GM10266 (cell line): ENCODE data around the gene ZNF593.

Experiments used
- DNase-seq: peaks from one replicate; pipeline ENCODE4 v3.0.0; 2012; ENCODE audit errors: extremely low spot score
- CTCF ChIP-seq: IDR thresholded peaks from 2 replicates; pipeline ENCODE4 v1.5.1; 2012; ENCODE audit warnings: mild to moderate bottlenecking, low read depth; ENCODE audit not compliant: control insufficient read depth, insufficient read depth; ENCODE audit errors: missing control alignments

The ZNF593 gene

GRCh38 chr1:26134466-26134865 lies 35.2 kb upstream of the ZNF593 start:
- no peak for TF ChIP-seq CTCF
- DNase-seq: no peak

GRCh38 chr1:26138974-26139558 lies 30.6 kb upstream of the ZNF593 start:
- no peak for TF ChIP-seq CTCF
- no peak for DNase-seq

GRCh38 chr1:26142159-26142558 lies 27.5 kb upstream of the ZNF593 start:
- no peak for DNase-seq
- no peak for TF ChIP-seq CTCF

- peak; percentile 74 for DNase-seq
- peak; percentile 70 for TF ChIP-seq CTCF
Measured at GRCh38 chr1:26145041-26145959, 24.4 kb upstream of the ZNF593 start.

- DNase-seq: no peak
- TF ChIP-seq CTCF: no peak
Measured at GRCh38 chr1:26145960-26146294, 23.8 kb upstream of the ZNF593 start.

- no peak for DNase-seq
- no peak for TF ChIP-seq CTCF
Measured at GRCh38 chr1:26148887-26149286, 20.8 kb upstream of the ZNF593 start.

GRCh38 chr1:26153966-26154532 lies 15.7 kb upstream of the ZNF593 start:
- DNase-seq: no peak
- no peak for TF ChIP-seq CTCF
